Measurements from ENCODE around the gene RTN4IP1. TPM values are rescaled to one million over a fixed set of nuclear protein-coding genes. Genes with fewer than 3 reads are reported as not detected.
A peak's percentile ranks its signal among the peaks of the same experiment; 100 is the strongest.

The RTN4IP1 gene
- total RNA-seq, 2 experiments from 2014 or later = 7.4 to 8.7 TPM

- ChIA-PET CTCF (interaction anchor here (1.0 to 1.2 kb wide), 2 partner anchors 10 to 12 kb away, joined by 4 read pairs; no protein-coding TSS in a partner anchor), POLR2A (interaction anchor here (0.5 kb wide), 1 partner anchor 89 kb away, joined by 4 read pairs; no protein-coding TSS in a partner anchor)
- Mint-ChIP-seq H3K27ac (no peak overlapping the region), H3K4me1 (ENCODE audit: low read depth) (peaks cover 29% of the 10 kb centered on the region), H3K36me3 (ENCODE audit: low read depth) (peaks cover 16% of the 10 kb centered on the region), H3K27me3 (ENCODE audit: low read depth) (no peaks in the 10 kb centered on the region), H3K9me3 (ENCODE audit: insufficient read depth) (no peaks in the 10 kb centered on the region), H3K4me3 (no peak overlapping the region)
- ATAC-seq (no peak), DNase-seq (no peak)
These were observed 2.8 kb downstream of the RTN4IP1 start for GRCh38 chr6:106626485-106626884.

- H3K36me3 Mint-ChIP-seq (ENCODE audit: low read depth) = peaks cover 20% of the 10 kb centered on the region
- DNase-seq (no peak), ATAC-seq (no peak)
- no peak overlapping the region for H3K4me3 Mint-ChIP-seq
- H3K4me1 Mint-ChIP-seq (ENCODE audit: low read depth) = peaks cover 15% of the 10 kb centered on the region
- POLR2A ChIA-PET = interaction anchor here (0.8 kb wide), 1 partner anchor 14 kb away, joined by 3 read pairs; no protein-coding TSS in a partner anchor
- CTCF ChIA-PET = interaction anchor here (8.1 kb wide), 1 partner anchor 14 kb away, joined by 50 read pairs; no protein-coding TSS in a partner anchor
- H3K27ac Mint-ChIP-seq = no peak overlapping the region
- H3K9me3 Mint-ChIP-seq (ENCODE audit: insufficient read depth) = no peaks in the 10 kb centered on the region
- H3K27me3 Mint-ChIP-seq (ENCODE audit: low read depth) = no peaks in the 10 kb centered on the region
These were observed 6.3 kb downstream of the RTN4IP1 start for GRCh38 chr6:106623039-106623438.

GRCh38 chr6:106622412-106622811 is 6.9 kb downstream of the RTN4IP1 start:
- H3K4me3 Mint-ChIP-seq = no peak overlapping the region
- ChIA-PET POLR2A (no interaction called here), CTCF (interaction anchor here (1.3 to 8.1 kb wide), 2 partner anchors 13 to 357 kb away, joined by 6 to 50 read pairs; no protein-coding TSS in a partner anchor)
- DNase-seq (no peak), ATAC-seq (no peak)
- peaks cover 21% of the 10 kb centered on the region for H3K36me3 Mint-ChIP-seq (ENCODE audit: low read depth)
- no peaks in the 10 kb centered on the region for H3K27me3 Mint-ChIP-seq (ENCODE audit: low read depth)
- no peaks in the 10 kb centered on the region for H3K9me3 Mint-ChIP-seq (ENCODE audit: insufficient read depth)
- no peak overlapping the region for H3K27ac Mint-ChIP-seq
- H3K4me1 Mint-ChIP-seq (ENCODE audit: low read depth) = peaks cover 12% of the 10 kb centered on the region

DNA sequence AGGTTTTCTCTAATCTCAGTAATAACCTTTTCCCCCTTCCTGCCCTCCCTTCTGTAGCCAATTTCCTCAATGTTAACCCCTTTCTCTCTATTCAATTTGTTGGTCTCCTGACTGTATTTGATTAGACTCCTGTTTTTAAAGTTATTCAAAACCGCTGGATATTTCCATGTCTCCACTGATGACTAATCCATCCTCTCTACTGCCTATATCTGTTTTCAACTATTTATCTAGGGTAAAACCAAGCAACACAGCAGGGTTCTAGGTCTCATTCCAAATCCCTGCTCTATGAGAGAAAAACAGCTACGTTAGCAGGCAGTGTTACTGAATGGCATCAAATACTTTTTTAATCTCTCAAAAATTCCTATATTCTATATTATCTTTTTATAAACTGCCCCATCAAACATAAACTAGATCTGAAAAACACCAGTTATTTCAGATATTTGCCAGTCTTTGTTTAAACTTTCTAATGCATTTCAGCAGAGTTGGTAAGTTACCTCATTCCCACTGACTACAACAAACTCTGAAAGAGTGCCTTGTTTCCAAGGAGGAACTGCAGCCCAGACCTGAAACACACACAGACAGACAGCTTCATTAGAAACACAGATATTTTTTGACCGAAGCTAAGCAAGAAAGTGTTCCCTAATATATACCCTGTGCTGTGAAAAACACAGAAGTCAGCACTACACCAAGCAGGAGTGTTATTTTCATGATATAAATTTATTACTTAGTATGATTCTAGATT is 8.2 kb downstream of the RTN4IP1 start:
- Mint-ChIP-seq H3K4me1 (ENCODE audit: low read depth) (peaks cover 16% of the 10 kb centered on the region), H3K27me3 (ENCODE audit: low read depth) (no peaks in the 10 kb centered on the region), H3K4me3 (no peak overlapping the region), H3K36me3 (ENCODE audit: low read depth) (peaks cover 28% of the 10 kb centered on the region), H3K9me3 (ENCODE audit: insufficient read depth) (no peaks in the 10 kb centered on the region), H3K27ac (no peak overlapping the region)
- no peak for ATAC-seq
- CTCF ChIA-PET = interaction anchor here (1.3 to 8.1 kb wide), 3 partner anchors 12 to 358 kb away, joined by 3 to 50 read pairs (median 6); no protein-coding TSS in a partner anchor
- no peak for DNase-seq
- POLR2A ChIA-PET = interaction anchor here (0.6 kb wide), 1 partner anchor 105 kb away, joined by 3 read pairs; no protein-coding TSS in a partner anchor

DNA sequence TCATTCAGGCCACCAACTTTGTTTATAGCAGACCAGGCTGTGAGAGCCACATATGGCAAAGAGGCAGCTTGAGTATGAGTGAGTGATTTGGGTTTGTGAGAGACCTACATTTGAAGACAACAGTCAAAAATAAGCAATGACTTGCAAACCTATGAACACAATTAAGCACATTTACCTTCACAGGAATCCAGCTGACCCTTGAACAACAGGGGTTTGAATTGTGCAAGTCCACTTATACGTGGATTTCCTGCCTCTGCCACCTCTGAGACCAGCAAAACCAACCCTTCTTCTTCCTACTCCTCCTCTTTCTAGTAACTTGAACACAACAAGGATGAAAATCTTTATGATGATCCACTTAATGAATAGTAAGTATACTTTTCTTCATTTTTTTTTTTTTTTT is 10.1 kb downstream of the RTN4IP1 start:
- Mint-ChIP-seq H3K27me3 (ENCODE audit: low read depth) (no peaks in the 10 kb centered on the region), H3K4me3 (no peak overlapping the region), H3K36me3 (ENCODE audit: low read depth) (peaks cover 25% of the 10 kb centered on the region), H3K4me1 (ENCODE audit: low read depth) (peaks cover 22% of the 10 kb centered on the region), H3K9me3 (ENCODE audit: insufficient read depth) (no peaks in the 10 kb centered on the region), H3K27ac (no peak overlapping the region)
- ChIA-PET CTCF (interaction anchor here (8.1 kb wide), 1 partner anchor 10 kb away, joined by 50 read pairs; no protein-coding TSS in a partner anchor), POLR2A (no interaction called here)
- DNase-seq = no peak
- no peak for ATAC-seq

DNA sequence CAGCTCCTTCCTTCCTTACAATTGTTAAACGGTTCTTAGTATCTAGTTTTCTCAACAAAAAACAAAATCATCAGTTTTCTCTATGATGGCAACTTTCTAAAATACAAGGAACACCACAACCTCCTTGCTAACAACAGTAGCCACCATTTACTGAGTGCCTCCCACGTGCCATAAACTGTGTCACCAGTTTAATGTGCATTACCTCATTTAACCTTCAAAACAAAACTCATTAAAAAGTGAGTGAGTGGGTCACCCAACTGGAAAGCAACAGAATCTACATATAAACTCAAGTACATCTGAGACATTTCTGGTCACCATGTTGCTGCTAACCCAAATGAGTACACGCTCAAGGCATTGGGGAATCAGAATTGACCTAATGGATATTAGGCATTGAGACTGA is 11.0 kb downstream of the RTN4IP1 start:
- ChIA-PET POLR2A (interaction anchor here (1.4 kb wide), 1 partner anchor 11 kb away, joined by 4 read pairs; the partner anchor contains the start of genes QRSL1 and RTN4IP1), CTCF (interaction anchor here (0.9 to 8.1 kb wide), 3 partner anchors 9 to 15 kb away, joined by 3 to 50 read pairs (median 3); no protein-coding TSS in a partner anchor)
- H3K36me3 Mint-ChIP-seq (ENCODE audit: low read depth) = peaks cover 30% of the 10 kb centered on the region
- no peak overlapping the region for H3K27ac Mint-ChIP-seq
- H3K4me1 Mint-ChIP-seq (ENCODE audit: low read depth) = peaks cover 31% of the 10 kb centered on the region
- H3K9me3 Mint-ChIP-seq (ENCODE audit: insufficient read depth) = no peaks in the 10 kb centered on the region
- no peak overlapping the region for H3K4me3 Mint-ChIP-seq
- no peaks in the 10 kb centered on the region for H3K27me3 Mint-ChIP-seq (ENCODE audit: low read depth)
- ATAC-seq = no peak
- DNase-seq = no peak

GRCh38 chr6:106617857-106618256 is 11.4 kb downstream of the RTN4IP1 start:
- Mint-ChIP-seq H3K36me3 (ENCODE audit: low read depth) (peaks cover 31% of the 10 kb centered on the region), H3K4me3 (no peak overlapping the region), H3K27me3 (ENCODE audit: low read depth) (no peaks in the 10 kb centered on the region), H3K9me3 (ENCODE audit: insufficient read depth) (no peaks in the 10 kb centered on the region), H3K4me1 (ENCODE audit: low read depth) (peaks cover 36% of the 10 kb centered on the region), H3K27ac (no peak overlapping the region)
- no peak for DNase-seq
- ChIA-PET POLR2A (interaction anchor here (1.4 kb wide), 1 partner anchor 11 kb away, joined by 4 read pairs; the partner anchor contains the start of genes QRSL1 and RTN4IP1), CTCF (interaction anchor here (0.9 to 8.1 kb wide), 3 partner anchors 9 to 16 kb away, joined by 3 to 50 read pairs (median 3); no protein-coding TSS in a partner anchor)
- ATAC-seq = no peak

DNA sequence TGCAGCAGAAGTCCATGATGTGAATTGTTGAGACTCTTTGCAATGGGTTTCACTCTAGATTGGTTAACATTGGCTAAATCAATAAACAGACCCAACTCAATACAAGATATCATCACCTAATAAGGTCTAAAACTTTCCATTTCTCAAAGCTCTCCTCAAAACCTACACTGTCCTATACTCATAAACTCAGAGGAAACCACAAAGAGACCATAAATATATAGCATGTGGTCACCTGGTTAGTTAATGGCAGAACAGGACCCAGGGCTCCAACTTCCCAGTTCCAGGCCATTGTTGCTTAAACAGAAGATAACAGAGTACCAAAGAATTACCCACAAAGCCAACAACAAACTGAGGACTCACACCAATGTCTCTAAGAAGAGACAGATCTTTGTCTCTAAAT is 12.0 kb downstream of the RTN4IP1 start:
- H3K9me3 Mint-ChIP-seq (ENCODE audit: insufficient read depth) = no peaks in the 10 kb centered on the region
- CTCF ChIA-PET = interaction anchor here (0.9 to 8.1 kb wide), 3 partner anchors 8 to 16 kb away, joined by 3 to 50 read pairs (median 3); no protein-coding TSS in a partner anchor
- H3K4me1 Mint-ChIP-seq (ENCODE audit: low read depth) = peaks cover 40% of the 10 kb centered on the region
- H3K4me3 Mint-ChIP-seq = no peak overlapping the region
- no peaks in the 10 kb centered on the region for H3K27me3 Mint-ChIP-seq (ENCODE audit: low read depth)
- POLR2A ChIA-PET = interaction anchor here (1.4 kb wide), 1 partner anchor 12 kb away, joined by 4 read pairs; the partner anchor contains the start of genes QRSL1 and RTN4IP1
- H3K27ac Mint-ChIP-seq = no peak overlapping the region
- DNase-seq (no peak), ATAC-seq (no peak)
- peaks cover 29% of the 10 kb centered on the region for H3K36me3 Mint-ChIP-seq (ENCODE audit: low read depth)

- peaks cover 40% of the 10 kb centered on the region for H3K4me1 Mint-ChIP-seq (ENCODE audit: low read depth)
- no peaks in the 10 kb centered on the region for H3K9me3 Mint-ChIP-seq (ENCODE audit: insufficient read depth)
- H3K4me3 Mint-ChIP-seq = no peak overlapping the region
- ChIA-PET CTCF (interaction anchor here (1.1 to 2.0 kb wide), 6 partner anchors 11 to 365 kb away, joined by 3 to 6 read pairs (median 4); partner anchors contain the start of gene CRYBG1), POLR2A (interaction anchor here (1.3 kb wide), 1 partner anchor 13 kb away, joined by 3 read pairs; no protein-coding TSS in a partner anchor)
- H3K27me3 Mint-ChIP-seq (ENCODE audit: low read depth) = no peaks in the 10 kb centered on the region
- peaks cover 26% of the 10 kb centered on the region for H3K36me3 Mint-ChIP-seq (ENCODE audit: low read depth)
- no peak for ATAC-seq
- H3K27ac Mint-ChIP-seq = no peak overlapping the region
- DNase-seq = no peak
These were observed 14.6 kb downstream of the RTN4IP1 start for GRCh38 chr6:106614592-106615257.

GRCh38 chr6:106614166-106614565 is 15.1 kb downstream of the RTN4IP1 start:
- DNase-seq (no peak), ATAC-seq (no peak)
- Mint-ChIP-seq H3K9me3 (ENCODE audit: insufficient read depth) (no peaks in the 10 kb centered on the region), H3K4me1 (ENCODE audit: low read depth) (peaks cover 38% of the 10 kb centered on the region), H3K36me3 (ENCODE audit: low read depth) (peaks cover 26% of the 10 kb centered on the region), H3K27ac (peak overlapping the region; percentile 24), H3K27me3 (ENCODE audit: low read depth) (no peaks in the 10 kb centered on the region), H3K4me3 (no peak overlapping the region)
- ChIA-PET POLR2A (interaction anchor here (1.3 kb wide), 1 partner anchor 14 kb away, joined by 3 read pairs; no protein-coding TSS in a partner anchor), CTCF (interaction anchor here (1.1 to 2.0 kb wide), 6 partner anchors 11 to 365 kb away, joined by 3 to 6 read pairs (median 4); partner anchors contain the start of gene CRYBG1)

GRCh38 chr6:106613590-106613989 is 15.7 kb downstream of the RTN4IP1 start:
- CTCF ChIA-PET = interaction anchor here (0.9 to 2.0 kb wide), 5 partner anchors 13 to 366 kb away, joined by 3 to 9 read pairs (median 4); no protein-coding TSS in a partner anchor

More at GRCh38 chr6:106613590-106613989, 15.7 kb downstream of the RTN4IP1 start:
- DNase-seq (no peak), ATAC-seq (no peak)
- H3K27ac Mint-ChIP-seq = no peak overlapping the region
- H3K36me3 Mint-ChIP-seq (ENCODE audit: low read depth) = peaks cover 26% of the 10 kb centered on the region
- no peaks in the 10 kb centered on the region for H3K9me3 Mint-ChIP-seq (ENCODE audit: insufficient read depth)
- POLR2A ChIA-PET = interaction anchor here (0.9 kb wide), 1 partner anchor 92 kb away, joined by 4 read pairs; no protein-coding TSS in a partner anchor
- H3K4me3 Mint-ChIP-seq = no peak overlapping the region
- H3K27me3 Mint-ChIP-seq (ENCODE audit: low read depth) = no peaks in the 10 kb centered on the region
- H3K4me1 Mint-ChIP-seq (ENCODE audit: low read depth) = peaks cover 36% of the 10 kb centered on the region
